HG03457 (cell line): Measurements from ENCODE around the gene AADACL4.

Source experiments
- ATAC-seq: cut with Tn5 transposase; IDR thresholded peaks from one replicate; pipeline ENCODE4 v1.9.1; 2021; ENCODE audit warnings: moderate number of reproducible peaks; ENCODE audit not compliant: unreplicated experiment

The AADACL4 gene

DNA sequence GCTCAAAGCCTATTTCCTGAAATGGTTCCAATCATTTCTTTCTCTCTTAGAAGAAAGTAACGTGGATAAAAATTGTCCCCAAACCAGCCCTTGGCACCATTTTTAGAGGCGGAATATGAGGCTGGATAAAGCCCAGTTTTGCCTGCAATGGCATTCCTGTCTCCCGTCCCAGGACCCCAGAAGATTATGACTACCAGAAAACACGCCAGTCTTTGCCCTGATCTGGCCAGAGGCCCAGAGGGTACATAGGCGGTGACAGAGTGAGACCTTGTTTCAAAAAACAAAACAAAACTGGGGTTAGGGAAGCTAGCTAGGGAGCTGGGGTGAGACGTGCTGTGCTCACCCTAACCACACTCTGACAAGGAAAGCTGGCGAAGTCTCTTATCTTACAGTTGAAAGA lies at the start of gene AADACL4:
Gene AADACL4, plus strand, starts transcription at position 301 of the 400 bp plus-strand sequence. CDS start 462 bp downstream, outside the sequence.
- ATAC-seq, result no peak

DNA sequence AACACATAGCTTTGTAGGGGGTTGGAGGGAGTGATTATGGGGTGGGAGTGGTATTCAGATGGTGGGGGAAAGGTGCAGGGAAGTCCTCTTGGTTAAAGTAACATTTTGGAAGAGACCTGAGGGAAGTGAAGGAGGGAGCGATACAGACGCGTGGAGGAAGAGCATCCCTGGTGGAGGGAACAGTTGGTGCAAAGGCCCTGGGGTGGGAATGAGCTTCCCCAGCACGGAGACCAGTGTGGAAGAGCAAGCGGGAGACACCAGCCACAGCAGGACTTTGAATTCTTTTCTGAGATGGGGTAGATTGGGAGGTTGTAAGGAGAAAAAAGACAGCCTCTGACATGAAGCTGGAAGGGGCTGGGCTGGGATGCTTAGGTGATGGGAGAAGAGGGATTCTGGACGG lies 49.4 kb upstream of the AADACL4 start:
- no peak for ATAC-seq

DNA sequence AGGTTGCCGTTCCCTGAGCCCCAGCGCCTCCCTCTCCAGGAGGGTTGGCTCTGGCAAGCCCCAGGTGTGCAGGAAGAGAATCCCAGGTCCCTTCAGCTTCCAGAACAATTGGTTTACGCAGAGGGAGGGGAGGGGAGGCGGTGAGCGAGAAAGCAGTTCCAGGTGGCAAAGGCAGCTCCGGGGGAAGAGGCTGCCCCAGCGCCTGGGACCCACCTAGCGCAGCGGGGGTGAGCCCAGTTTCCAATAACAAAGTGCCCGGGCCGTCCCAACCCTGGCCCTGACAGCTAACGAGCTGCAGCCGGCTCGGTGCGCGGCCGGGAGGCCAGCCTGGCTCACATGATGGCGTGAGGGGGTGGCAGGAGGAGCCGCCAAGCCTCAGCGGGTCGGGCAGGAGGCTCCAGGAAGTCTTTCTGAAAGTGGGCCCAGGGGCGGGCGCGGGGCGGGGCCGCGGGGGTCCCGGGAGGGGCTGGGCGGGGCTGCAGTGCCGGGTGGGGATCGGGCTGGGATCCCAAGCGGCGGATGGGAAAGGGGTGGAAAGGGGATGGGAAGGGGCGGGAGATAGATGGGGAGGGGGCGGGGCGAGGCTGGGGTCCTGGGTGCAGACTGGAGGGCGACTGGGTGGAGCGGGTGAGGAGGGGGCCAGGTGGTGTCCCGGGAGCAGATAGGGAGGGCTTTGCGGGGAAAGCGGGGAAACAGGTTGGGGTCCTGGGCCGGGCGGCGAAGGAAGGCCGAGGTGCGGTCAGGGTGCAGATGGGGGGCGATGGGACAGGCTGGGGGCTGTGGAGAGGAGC lies 48.7 kb upstream of the AADACL4 start:
- ATAC-seq, result no peak

DNA sequence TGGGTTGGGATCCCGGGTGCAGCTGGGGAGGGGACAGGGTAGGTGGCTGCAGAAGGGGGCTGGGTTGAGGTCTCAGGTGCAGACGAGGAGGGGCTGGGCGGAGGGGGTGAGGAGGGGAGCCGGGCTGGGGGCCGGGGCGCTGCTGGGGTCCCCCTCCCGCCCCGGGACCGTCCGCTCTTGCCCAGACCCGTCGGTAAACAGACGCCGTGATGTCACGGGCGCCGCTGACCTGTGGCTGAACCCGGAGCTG lies 48.2 kb upstream of the AADACL4 start:
- ATAC-seq, result no peak

DNA sequence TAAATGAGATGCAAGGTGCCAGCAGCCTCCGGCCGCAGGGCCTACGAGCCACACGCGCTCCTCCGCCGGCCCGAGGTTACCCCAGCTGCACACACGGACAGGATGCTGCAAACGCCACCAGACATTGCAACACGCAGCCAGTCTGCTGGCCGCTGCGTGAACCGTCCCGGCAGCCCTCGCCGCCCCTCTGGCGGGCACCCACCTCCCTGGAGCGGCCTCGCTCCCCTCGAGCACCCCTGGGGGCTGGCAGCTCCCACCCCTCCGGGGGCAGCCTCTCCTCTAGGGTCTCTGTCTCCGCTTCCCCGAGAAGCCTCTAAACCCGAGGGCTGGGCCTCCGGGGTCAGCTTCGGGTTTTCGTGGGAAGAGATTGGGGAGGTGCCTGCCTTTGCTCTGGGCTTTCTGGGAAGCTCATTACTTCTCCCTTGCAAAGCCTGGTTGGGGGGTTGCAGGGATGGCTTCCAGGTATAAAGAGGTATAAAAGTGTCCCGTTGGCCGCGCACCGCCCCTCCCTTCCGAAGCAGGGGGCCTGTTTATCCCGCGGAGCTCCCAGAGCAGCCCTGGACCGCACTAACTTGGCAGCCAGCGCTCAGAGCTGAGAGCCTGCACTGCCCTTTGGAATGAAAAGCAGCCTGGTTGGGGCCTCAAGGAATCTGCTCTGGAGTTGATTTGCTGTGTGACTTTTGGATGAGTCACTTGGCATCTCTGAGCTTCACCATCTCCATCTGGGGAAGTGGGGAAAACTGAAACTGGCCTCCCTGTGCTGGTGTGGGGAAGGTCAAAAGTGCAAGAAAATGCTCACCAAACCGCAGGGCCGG lies 47.7 kb upstream of the AADACL4 start:
- ATAC-seq, result no peak

DNA sequence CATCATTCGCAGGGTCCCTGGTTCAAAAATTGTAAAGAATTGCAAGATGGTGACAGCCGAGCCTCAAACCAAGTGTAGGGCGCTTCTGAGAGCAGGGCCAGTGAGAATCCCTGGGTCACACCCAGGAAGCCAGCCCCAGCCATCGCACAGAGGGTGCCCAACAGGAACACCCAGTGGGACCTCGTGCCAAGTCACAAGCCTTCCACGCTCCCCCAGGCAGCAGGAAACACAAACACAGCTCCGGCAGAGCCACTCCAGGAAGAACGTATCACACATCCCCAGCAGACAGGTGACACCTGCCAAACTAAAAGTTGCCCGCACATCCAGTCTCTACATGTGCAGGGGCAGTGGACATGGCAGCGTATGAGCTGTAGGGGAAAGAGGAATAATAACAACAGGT lies 46.1 kb upstream of the AADACL4 start:
- no peak for ATAC-seq

DNA sequence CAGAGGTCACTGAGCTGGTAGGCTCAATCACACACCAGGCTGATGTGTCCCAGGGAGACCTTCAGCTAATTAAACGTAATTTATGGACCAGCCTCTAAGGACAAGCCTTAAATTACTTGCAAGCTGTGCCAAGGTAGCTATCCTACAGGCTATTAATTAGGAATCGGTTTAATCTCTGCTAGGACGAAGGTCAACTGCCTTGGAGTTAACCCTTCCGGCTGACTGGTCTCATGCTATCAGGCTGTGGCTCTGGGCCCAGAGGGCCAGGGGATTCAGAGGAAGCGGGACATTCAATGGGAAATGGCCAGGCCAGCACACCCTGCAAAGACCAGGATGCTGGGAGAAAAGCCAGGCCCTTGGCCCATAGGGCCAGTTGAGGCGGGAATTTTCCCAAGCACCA lies 44.9 kb upstream of the AADACL4 start:
- ATAC-seq, result no peak

DNA sequence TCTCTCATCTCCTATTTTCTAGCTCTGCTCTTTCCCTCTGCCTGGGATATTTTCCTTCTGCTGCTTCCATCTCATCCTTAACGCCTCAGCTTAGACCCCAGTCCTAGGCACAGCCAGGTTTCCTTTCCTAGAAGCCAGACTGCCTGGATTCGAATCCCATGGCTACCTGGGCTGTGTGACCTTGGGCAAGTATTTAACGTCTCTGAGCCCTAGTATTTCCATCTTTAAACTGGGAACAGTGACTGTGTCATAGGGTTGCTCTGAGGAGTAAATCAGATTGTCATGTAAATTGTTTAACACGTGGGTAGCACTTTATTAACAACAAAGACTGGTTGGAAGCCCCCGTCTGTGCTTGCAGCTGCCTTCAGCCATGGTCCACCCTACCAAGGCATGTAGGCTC lies 44.2 kb upstream of the AADACL4 start:
- ATAC-seq, result no peak

DNA sequence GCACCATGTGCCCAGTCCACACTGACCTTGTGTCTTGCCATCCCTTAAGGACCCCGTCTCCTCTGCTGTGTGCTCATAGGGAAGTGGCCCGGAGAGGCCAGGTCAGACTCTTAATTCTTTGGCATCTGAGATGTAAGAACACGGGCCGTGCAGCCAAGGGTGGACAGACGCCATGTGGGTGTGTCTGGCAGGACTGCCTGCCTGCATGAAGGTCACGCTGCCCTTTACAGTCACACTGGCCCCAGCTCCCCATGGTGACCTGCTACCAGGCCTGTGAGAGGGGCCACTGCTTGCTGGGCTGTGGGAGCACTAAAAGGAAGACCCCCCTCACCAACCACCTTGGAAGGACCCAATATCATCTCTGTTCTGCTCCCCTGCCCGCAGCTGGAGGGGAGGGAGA lies 43.5 kb upstream of the AADACL4 start:
- ATAC-seq, result no peak

DNA sequence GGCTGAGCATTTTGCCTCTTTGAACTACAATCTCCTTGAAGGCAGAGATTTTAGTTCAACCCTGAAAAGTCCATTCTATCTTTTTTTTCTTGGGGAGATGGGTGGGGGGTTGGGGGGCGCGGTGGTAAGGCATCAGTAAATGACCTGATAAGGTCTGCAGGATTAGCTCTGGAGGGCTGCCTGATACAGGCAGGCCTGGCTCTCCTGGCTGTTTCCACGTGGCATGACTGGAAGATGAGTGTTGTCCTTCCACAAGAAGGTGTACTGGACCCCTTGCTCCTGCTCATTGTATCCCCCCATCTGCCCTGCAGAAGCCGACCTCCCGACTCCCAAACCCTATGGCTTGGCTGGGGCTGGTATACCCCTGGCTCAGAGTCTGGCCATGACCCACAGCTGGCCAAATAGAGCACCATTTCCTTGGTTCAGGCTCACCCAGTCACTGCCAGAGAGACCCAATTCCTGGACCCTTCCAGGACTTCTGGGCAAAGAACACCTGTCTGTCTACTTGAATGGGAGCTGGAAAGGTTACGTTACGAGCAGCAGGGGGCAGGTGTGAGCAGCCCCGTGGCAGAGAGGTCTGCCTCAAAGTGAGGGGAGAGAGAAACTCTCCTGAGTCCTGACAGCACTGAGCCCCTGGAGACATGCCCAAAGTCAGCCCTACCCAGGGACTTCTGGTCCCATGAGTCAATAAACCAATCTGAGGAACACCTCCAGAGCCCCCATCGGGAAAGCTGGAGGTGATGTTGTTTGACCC lies 42.8 kb upstream of the AADACL4 start:
- no peak for ATAC-seq

DNA sequence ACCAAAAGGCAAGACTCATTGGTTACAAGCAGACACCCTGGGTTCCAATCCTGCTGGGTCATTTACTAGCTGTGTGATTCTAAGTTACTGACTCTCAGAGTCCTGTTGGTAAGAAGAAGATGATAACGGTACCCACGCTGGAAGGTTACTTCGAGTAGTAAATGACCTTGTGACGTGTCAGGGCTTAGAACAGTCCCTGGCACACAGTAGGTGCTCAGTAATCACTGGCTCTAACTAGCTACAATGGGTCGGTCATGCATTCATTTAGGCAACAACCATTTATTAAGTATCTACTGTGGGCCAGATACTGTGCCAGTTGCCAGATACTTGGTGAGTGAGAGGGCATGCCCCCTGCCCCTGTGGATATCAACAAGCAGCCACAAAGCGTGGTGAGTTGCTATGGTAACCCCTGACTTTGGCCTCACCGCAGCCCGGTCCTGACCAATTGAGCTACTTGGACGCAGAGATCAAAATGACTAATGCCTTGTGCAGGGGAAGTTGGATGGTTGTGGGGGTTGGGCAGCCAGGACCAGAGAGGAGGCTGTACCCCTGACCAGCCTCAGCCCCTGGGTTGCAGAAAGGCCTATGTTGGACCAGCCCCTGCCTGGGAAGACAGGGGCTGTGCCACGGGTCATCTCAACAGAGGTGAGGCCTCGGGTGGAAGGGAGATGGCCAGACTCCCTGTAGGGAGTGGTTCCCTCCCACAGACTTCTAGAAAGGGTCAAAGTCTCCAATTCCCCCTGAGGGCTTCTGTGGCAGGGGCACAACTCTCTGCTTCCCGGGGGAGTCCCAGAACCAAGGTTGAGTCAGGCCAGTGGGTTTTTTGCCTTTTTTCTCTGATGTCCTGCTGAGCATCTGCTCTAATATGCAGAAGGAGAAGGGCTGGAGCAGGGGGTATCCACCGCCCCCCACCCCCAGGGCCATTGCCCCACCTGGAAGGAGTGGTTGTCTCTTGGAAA lies 41.9 kb upstream of the AADACL4 start:
- no peak for ATAC-seq

DNA sequence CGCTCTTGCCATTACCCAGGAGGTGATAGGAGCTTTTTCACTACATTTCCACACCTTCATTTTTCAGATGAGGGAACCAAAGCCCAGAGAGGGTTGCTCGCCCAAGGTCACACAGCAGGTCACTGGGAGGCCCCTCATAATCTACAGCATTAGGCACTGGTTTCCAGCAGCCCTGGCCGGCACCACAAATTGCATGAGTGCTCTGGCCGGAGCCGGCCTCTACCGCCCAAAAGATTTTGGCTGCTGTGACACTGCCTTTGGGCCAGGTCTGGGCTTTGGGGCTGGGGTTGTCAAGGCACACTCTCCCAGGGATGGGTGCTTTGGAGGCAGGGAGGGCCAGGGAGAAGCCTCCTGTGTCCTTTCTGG lies 41.2 kb upstream of the AADACL4 start:
- no peak for ATAC-seq

DNA sequence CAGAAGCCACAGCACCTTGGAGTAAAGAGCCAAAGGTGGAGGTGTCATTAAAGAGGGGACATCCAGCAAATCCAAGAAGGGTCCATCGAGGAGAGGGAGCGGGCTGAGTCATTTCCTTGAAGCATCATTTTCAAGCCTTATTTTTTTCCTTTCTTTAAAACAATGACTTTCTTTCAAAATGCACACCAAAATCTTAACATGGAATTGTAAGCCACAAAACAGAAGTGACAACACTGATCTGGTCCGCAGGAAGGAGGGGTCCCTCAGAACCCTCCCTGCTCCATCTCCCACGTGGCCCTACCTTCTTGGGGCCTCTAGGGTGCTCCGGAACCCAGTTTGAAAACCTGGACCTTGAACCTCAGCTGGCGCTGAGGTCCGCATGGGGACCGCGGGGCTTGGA lies 40.7 kb upstream of the AADACL4 start:
- no peak for ATAC-seq

DNA sequence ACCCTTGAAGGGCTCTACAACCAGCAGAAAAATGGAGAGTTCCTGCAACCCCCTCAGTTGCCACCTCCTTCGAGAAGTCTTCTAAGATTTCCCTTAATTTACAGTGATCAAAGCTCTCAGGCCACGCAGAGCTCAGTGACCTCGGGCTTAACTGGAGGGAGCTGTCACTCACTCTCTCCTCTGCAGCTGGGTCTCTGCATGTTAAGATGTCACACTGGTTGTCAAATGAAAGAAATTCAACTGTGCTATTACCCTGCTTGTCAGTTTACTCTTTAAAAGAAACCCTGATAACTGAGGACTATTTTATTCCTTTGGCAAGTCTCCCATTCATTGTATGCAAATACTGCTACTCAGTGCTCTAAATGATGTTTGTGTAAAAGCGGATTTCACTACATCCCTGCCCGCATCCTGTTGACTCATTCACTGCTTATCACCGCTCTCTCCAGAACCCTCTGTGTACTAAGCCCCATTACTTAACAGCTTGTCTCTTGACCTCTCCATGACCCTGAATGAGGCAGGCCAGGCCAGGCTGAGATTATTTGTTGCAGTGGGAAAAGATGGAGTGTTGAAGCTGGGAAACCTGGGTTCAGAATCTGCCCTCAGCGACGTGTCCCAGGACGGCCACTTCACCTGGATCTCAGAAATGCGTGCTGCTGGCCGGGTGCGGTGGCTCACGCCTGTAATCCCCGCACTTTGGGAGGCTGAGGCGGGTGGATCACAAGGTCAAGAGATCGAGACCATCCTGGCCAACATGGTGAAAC lies 39.6 kb upstream of the AADACL4 start:
- peak; percentile 57 for ATAC-seq

DNA sequence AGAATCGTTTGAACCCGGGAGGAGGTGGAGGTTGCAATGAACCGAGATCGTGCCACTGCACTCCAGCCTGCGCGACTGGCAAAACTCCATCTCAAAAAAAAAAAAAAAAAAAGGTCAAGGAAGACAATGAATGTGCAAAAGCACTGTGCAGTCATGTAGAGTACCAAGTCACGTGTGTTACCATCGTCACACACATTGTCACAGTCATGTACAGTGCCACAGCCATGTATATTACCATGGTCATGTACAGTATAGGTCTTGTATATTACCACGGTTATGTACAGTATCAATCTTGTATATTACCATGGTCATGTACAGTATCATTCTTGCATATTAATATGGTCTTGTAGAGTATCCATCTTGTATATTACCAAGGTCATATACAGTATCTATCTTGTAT lies 38.9 kb upstream of the AADACL4 start:
- no peak for ATAC-seq

DNA sequence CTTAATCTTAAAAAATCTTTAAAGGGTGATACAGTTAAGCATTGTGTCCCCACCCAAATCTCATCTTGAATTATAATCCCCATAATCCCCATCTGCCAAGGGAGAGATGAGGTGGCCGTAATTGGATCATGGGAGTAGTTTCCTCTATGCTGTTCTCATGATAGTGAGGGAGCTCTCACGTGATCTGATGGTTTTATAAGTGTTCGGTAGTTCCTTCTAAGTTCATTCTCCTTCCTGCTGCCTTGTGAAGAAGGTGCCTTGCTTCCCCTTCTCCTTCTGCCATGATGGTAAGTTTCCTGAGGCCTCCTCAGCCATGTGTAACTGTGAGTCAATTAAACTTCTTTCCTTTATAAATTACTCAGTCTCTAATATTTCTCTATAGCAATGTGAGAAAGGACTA lies 36.6 kb upstream of the AADACL4 start:
- ATAC-seq, result no peak

DNA sequence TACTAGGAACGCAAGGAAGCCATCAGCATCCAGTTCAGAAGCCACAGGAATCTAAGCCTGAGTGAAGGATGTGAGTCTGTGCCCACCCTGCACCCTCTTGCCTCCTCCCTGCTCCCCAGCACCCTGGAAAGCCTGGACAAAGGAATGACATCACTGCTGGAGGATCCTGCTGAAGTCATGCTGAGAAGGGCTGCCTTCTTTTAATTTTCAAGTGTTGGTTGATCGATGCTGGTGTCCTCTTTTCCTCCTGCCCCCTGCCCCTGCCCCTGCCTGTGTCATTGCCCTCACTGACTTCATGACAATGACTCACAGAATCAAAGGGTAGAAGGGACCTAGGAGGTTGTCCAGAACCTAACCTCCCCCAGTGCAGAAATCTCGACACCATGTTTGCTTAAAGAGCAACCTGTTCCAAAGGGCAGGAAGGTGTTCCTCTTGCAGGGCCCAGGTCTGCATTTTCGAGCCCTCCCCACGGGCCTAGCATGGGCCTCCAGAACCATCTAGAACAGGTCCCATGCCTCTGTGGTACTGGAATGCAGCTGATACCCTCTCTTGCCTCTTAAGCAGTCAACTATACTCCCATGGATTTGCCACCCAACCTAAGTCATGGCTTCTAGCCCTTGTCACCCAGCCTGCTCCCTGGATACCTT lies 35.5 kb upstream of the AADACL4 start:
- ATAC-seq, result no peak

DNA sequence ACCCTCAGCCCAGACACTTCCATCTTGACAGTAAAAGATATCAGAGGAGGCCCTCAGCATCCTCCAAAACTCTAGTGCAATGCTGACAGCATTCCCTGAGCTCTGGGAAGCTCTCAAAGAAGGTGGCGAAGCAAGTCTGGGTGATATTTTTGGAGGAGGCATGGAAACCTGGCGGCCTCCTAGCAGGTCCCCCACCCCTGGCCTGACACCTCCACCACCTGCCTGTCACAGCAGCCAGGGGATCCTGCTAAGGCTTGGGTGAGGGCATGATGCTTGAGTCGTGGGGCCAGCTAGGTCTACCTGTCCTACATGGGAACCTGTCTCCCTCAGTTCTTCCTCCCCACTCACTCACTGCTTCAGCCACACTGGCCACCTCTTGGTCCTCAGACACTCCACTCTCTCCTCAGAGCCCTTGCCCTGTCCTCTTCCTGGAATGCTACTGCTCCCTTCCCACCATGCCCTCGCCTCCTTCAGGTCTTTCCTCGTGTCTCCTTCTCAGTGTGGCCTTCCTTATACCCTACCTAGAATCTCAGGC lies 34.3 kb upstream of the AADACL4 start:
- ATAC-seq, result no peak

DNA sequence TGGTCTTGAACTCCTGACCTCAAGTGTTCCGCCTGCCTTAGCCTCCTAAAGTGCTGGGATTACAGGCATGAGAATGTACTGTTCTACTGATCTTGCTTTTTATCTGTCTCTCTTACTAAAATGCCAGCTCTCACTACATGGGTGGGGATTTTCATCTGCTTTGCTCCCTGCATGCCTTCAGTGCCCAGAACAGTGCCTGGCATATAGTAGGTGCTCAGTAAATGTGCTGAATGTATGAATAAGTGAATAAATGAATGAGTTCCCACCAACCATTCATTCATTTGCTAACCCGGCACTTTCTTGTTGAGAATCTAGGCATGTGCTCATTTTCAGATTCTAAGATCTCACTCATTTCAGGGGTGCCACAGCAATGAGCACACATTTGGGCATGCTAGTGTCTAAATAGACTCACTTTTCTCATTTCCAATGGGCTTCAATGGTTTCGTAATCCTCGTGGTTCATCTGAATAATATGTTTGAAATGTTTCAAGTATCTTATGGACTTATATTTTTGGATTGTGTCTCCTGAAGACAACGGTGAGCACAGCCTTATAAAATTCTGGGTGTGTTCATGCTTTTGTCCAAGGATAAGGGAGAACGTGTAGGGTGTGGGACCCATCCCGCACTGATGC lies 33.5 kb upstream of the AADACL4 start:
- no peak for ATAC-seq
